ENCODE data around the gene ANK3. TPM values are rescaled to one million over a fixed set of nuclear protein-coding genes. Genes with fewer than 3 reads are reported as not detected.

ANK3 gene
- total RNA-seq, 1 experiment from 2014 or later = 15.3 TPM

DNA sequence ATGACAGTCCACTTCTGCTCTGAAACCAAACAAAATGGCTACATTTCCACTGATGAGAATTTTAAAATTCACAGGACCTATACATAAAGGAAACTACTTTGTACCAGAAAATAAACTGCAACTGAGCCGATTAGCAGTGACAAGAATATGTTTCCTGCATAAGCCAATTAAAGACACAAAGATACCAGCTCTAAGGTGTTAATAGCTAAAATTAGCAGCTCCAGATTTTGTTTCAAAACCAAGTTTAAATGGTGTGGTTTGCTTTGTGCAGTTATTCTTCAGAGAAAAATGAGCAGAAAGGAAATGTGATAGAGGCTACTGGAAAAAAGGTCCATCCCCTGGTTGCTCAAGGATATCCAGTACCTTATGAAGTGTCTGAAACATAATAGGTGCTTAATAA, 123.2 kb downstream of the ANK3 start (continued):
- TF ChIP-seq, protein P1, sequence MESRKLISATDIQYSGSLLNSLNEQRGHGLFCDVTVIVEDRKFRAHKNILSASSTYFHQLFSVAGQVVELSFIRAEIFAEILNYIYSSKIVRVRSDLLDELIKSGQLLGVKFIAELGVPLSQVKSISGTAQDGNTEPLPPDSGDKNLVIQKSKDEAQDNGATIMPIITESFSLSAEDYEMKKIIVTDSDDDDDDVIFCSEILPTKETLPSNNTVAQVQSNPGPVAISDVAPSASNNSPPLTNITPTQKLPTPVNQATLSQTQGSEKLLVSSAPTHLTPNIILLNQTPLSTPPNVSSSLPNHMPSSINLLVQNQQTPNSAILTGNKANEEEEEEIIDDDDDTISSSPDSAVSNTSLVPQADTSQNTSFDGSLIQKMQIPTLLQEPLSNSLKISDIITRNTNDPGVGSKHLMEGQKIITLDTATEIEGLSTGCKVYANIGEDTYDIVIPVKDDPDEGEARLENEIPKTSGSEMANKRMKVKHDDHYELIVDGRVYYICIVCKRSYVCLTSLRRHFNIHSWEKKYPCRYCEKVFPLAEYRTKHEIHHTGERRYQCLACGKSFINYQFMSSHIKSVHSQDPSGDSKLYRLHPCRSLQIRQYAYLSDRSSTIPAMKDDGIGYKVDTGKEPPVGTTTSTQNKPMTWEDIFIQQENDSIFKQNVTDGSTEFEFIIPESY (IDR thresholded peaks at IDR 0.05; ENCODE audit: extremely low read depth, insufficient replicate concordance, low read length) = no peak

DNA sequence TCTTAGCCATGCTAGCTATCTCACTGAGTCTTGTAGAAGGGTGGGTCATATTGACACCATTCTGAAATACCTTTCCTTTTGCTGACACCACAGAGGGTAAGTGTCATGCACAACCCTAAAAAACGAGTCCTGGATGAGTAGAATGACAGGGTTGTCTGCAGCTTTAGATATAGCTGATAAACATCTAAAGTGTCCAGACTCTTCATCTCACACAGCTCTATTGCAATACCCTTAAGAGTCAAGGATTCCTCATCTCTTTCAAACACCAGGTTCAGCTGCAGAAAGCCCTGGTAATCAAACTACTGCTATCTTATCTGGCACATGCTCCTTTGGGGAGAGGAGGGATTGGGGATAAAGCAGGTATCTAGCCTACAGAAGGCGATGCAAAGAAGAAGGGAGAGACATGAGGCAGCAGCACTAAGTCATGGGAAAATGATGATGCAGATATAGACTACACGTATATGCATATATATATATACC, 127.0 kb downstream of the ANK3 start:
- H2AFZ ChIP-seq (ENCODE audit: low read depth, low read length, poor library complexity, severe bottlenecking) = no peak overlapping the region
- H3K9me2 ChIP-seq (ENCODE audit: insufficient read depth) = no peaks in the 10 kb centered on the region
- ChIA-PET POLR2A (no interaction called here), RAD21 (ENCODE audit: low non-redundant PET in 1 of 2, low total read pairs in 2 of 2, uncharacterized antibody in 2 of 2, unreplicated experiment in 2 of 2) (no interaction called here), CTCF (interaction anchor here (0.6 kb wide), 1 partner anchor 162 kb away, joined by 3 read pairs; no protein-coding TSS in a partner anchor)
- no peaks in the 10 kb centered on the region for H3K27me3 ChIP-seq (ENCODE audit: insufficient read depth, low read length)
- no peaks in the 10 kb centered on the region for H3K79me2 ChIP-seq (ENCODE audit: insufficient read depth, low read length)
- DNase-seq (ENCODE audit: low read depth, low spot score) (no peak), ATAC-seq (no peak)
- H3K9me3 ChIP-seq (ENCODE audit: control insufficient read depth in 1 of 2, insufficient read depth in 1 of 2, low read depth in 1 of 2, low read length in 2 of 2) = no peaks in the 10 kb centered on the region
- no peaks in the 10 kb centered on the region for H4K20me1 ChIP-seq (ENCODE audit: insufficient read depth)
- no peaks in the 10 kb centered on the region for H3K4me1 ChIP-seq (ENCODE audit: control insufficient read depth in 1 of 2, insufficient read depth in 2 of 2, low read length in 2 of 2)
- intact Hi-C loops (cut with micrococcal nuclease) = no loop called here
- H3K9ac ChIP-seq (ENCODE audit: low read length) = no peak overlapping the region
- no TSS peak for BruUV-seq (replicated peaks)
- H3K4me3 ChIP-seq (replicated peaks in 1 of 2; ENCODE audit: low read depth in 1 of 2, low read length in 2 of 2) = no peak overlapping the region
- H3K4me2 ChIP-seq (ENCODE audit: low read length) = no peak overlapping the region
- H3K27ac ChIP-seq (ENCODE audit: low read depth, low read length) = no peak overlapping the region
- no peaks in the 10 kb centered on the region for H3K36me3 ChIP-seq (ENCODE audit: control insufficient read depth in 1 of 2, insufficient read depth in 2 of 2, low read length in 2 of 2)
- TF ChIP-seq FOSL1 (IDR thresholded peaks at IDR 0.05; ENCODE audit: low read depth) = no peak
- no peak for TF ChIP-seq ZFX (IDR thresholded peaks at IDR 0.05)
- no peak for TF ChIP-seq YY1 (IDR thresholded peaks at IDR 0.05; ENCODE audit: extremely low read depth, insufficient replicate concordance, low read depth, low read length)
- no peak for TF ChIP-seq EZH2 (IDR thresholded peaks at IDR 0.05)
- no peak for TF ChIP-seq RAD21 (IDR thresholded peaks at IDR 0.05; ENCODE audit: low read depth)
- no peak for TF ChIP-seq ELF1 (IDR thresholded peaks at IDR 0.05; ENCODE audit: borderline replicate concordance, low read depth)
- no peak for TF ChIP-seq SIN3A (IDR thresholded peaks at IDR 0.05; ENCODE audit: low read depth)
- no peak for TF ChIP-seq POLR2AphosphoS5 (IDR thresholded peaks at IDR 0.05; ENCODE audit: low read depth, low read length)
- TF ChIP-seq SP1 (IDR thresholded peaks at IDR 0.05; ENCODE audit: low read depth) = no peak
- TF ChIP-seq, protein P2, sequence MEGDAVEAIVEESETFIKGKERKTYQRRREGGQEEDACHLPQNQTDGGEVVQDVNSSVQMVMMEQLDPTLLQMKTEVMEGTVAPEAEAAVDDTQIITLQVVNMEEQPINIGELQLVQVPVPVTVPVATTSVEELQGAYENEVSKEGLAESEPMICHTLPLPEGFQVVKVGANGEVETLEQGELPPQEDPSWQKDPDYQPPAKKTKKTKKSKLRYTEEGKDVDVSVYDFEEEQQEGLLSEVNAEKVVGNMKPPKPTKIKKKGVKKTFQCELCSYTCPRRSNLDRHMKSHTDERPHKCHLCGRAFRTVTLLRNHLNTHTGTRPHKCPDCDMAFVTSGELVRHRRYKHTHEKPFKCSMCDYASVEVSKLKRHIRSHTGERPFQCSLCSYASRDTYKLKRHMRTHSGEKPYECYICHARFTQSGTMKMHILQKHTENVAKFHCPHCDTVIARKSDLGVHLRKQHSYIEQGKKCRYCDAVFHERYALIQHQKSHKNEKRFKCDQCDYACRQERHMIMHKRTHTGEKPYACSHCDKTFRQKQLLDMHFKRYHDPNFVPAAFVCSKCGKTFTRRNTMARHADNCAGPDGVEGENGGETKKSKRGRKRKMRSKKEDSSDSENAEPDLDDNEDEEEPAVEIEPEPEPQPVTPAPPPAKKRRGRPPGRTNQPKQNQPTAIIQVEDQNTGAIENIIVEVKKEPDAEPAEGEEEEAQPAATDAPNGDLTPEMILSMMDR (IDR thresholded peaks at IDR 0.05 in 2 of 3, conservative IDR thresholded peaks at IDR 0.05 in 1 of 3; ENCODE audit: borderline replicate concordance in 1 of 3, insufficient read depth in 1 of 3, low read depth in 2 of 3, low read length in 2 of 3) = no peak
- no peak for TF ChIP-seq SRF (IDR thresholded peaks at IDR 0.05; ENCODE audit: low read depth)
- TF ChIP-seq ZNF274 (IDR thresholded peaks at IDR 0.05; ENCODE audit: low read depth, low read length) = no peak
- no peak for TF ChIP-seq CEBPB (IDR thresholded peaks at IDR 0.05; ENCODE audit: low read depth)
- no peak for TF ChIP-seq POLR2A (IDR thresholded peaks at IDR 0.05; ENCODE audit: borderline replicate concordance, extremely low read depth, insufficient read depth, insufficient read length)
- TF ChIP-seq, protein P3, sequence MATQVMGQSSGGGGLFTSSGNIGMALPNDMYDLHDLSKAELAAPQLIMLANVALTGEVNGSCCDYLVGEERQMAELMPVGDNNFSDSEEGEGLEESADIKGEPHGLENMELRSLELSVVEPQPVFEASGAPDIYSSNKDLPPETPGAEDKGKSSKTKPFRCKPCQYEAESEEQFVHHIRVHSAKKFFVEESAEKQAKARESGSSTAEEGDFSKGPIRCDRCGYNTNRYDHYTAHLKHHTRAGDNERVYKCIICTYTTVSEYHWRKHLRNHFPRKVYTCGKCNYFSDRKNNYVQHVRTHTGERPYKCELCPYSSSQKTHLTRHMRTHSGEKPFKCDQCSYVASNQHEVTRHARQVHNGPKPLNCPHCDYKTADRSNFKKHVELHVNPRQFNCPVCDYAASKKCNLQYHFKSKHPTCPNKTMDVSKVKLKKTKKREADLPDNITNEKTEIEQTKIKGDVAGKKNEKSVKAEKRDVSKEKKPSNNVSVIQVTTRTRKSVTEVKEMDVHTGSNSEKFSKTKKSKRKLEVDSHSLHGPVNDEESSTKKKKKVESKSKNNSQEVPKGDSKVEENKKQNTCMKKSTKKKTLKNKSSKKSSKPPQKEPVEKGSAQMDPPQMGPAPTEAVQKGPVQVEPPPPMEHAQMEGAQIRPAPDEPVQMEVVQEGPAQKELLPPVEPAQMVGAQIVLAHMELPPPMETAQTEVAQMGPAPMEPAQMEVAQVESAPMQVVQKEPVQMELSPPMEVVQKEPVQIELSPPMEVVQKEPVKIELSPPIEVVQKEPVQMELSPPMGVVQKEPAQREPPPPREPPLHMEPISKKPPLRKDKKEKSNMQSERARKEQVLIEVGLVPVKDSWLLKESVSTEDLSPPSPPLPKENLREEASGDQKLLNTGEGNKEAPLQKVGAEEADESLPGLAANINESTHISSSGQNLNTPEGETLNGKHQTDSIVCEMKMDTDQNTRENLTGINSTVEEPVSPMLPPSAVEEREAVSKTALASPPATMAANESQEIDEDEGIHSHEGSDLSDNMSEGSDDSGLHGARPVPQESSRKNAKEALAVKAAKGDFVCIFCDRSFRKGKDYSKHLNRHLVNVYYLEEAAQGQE (IDR thresholded peaks at IDR 0.05; ENCODE audit: low read depth) = no peak
- TF ChIP-seq EGR1 (IDR thresholded peaks at IDR 0.05; ENCODE audit: low read depth) = no peak
- TF ChIP-seq, protein P4, sequence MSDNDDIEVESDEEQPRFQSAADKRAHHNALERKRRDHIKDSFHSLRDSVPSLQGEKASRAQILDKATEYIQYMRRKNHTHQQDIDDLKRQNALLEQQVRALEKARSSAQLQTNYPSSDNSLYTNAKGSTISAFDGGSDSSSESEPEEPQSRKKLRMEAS (IDR thresholded peaks at IDR 0.05) = no peak
